Vagina (tissue), 2 donors: ENCODE data around the gene RPL36A.

Experiments used
- POLR2A ChIP-seq, 2 donors: fragments of 450-650 bp; IDR thresholded peaks; one replicate each; pipeline ENCODE4 v1.6.1; 2017; ENCODE audit warnings: antibody characterized with exemption in 2 of 2, mild to moderate bottlenecking in 2 of 2, moderate library complexity in 2 of 2
- POLR2AphosphoS5 ChIP-seq, 2 donors: sonication (generic); formaldehyde crosslinking; IDR thresholded peaks; one replicate each; pipeline ENCODE4 v1.9.0; 2017; ENCODE audit warnings: antibody characterized with exemption in 2 of 2, mild to moderate bottlenecking in 2 of 2, low read depth in 1 of 2; ENCODE audit not compliant: insufficient read depth in 1 of 2
- TF ChIP-seq, protein P1 (sequence below), 3 experiments: fragments of 450-650 bp in 2 of 3; fragments of 200-600 bp in 1 of 3; sonication (generic) in 1 of 3; IDR thresholded peaks; one replicate each; pipeline ENCODE4 v1.5.1; 2017 to 2019; ENCODE audit warnings: antibody characterized with exemption in 3 of 3, mild to moderate bottlenecking in 2 of 3, moderate library complexity in 2 of 3

DNA sequence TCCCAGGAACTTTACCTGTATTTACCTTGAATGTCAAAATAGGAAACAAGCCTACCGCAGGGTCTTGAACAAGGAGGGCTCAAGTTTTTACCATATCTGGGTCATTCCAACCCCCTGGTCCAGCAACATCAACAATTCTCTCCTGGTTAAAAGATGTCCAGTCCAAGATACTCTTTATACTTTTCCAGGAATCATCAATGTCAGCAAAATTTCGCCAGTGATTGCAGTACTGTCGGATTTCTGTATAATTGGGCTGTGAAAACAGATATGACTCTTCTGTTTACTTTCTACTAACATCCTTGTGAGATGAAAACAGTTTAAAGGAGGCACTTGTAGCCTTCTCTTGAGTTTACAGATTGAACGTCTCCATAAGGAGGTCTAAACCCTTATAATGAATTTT, 7.9 kb downstream of the RPL36A start:
- TF ChIP-seq, protein P1, sequence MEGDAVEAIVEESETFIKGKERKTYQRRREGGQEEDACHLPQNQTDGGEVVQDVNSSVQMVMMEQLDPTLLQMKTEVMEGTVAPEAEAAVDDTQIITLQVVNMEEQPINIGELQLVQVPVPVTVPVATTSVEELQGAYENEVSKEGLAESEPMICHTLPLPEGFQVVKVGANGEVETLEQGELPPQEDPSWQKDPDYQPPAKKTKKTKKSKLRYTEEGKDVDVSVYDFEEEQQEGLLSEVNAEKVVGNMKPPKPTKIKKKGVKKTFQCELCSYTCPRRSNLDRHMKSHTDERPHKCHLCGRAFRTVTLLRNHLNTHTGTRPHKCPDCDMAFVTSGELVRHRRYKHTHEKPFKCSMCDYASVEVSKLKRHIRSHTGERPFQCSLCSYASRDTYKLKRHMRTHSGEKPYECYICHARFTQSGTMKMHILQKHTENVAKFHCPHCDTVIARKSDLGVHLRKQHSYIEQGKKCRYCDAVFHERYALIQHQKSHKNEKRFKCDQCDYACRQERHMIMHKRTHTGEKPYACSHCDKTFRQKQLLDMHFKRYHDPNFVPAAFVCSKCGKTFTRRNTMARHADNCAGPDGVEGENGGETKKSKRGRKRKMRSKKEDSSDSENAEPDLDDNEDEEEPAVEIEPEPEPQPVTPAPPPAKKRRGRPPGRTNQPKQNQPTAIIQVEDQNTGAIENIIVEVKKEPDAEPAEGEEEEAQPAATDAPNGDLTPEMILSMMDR (IDR thresholded peaks at IDR 0.05) = no peak
- TF ChIP-seq POLR2A (IDR thresholded peaks at IDR 0.05) (no peak), POLR2AphosphoS5 (IDR thresholded peaks at IDR 0.05; ENCODE audit: insufficient read depth in 1 of 2, low read depth in 1 of 2) (no peak)
